Caco-2 (cell line): ENCODE measurements around the gene DLD. TPM values are rescaled to one million over a fixed set of nuclear protein-coding genes. Genes with fewer than 3 reads are reported as not detected.

Source experiments
- BruUV-seq: library from RNA; stranded (reverse); fragments of 400-500 nt; replicated peaks from 2 replicates; lab custom pipeline; 2021; lab: Mats Ljungman, UMichigan
- CTCF ChIA-PET: fragments of 300-600 bp; sonication (Branson Sonifier 250); formaldehyde crosslinking; loops from one replicate; lab custom pipeline; 2022; ENCODE audit warnings: antibody characterized with exemption; lab: Charles Lee
- POLR2A ChIA-PET: fragments of 300-600 bp; sonication (Branson Sonifier 250); formaldehyde crosslinking; loops from one replicate; lab custom pipeline; 2022; ENCODE audit warnings: antibody characterized with exemption; lab: Charles Lee
- DNase-seq, 2 experiments: peaks; one replicate each; pipeline versions ENCODE4 v3.0.0 to v3.0.0-alpha.2; 2020 to 2022
- H3K27me3 ChIP-seq: replicated peaks from 2 replicates; pipeline ENCODE4 v1.6.0; 2011; ENCODE audit warnings: low read length; ENCODE audit not compliant: control insufficient read depth, insufficient read depth
- H3K36me3 ChIP-seq: 2 replicates; pipeline ENCODE4 v1.5.1; 2011; ENCODE audit warnings: low read length; ENCODE audit not compliant: control insufficient read depth, insufficient read depth
- H3K4me1 ChIP-seq: fragments of 250-450 bp; sonication (Bioruptor Pico); 2 replicates; pipeline ENCODE4 v1.5.1; 2020; ENCODE audit warnings: mild to moderate bottlenecking
- H3K4me3 ChIP-seq: 2 replicates; pipeline ENCODE4 v1.5.1; 2011; ENCODE audit warnings: low read depth, mild to moderate bottlenecking, control low read depth, low read length
- H3K9me3 ChIP-seq: fragments of 250-450 bp; sonication (Bioruptor Pico); 2 replicates; pipeline ENCODE4 v1.5.1; 2020; ENCODE audit warnings: mild to moderate bottlenecking, moderate library complexity
- H3K27ac Mint-ChIP-seq: one replicate; pipeline ENCODE4 v1.8.0; 2022; ENCODE audit warnings: mixed read lengths; ENCODE audit not compliant: unreplicated experiment
- H3K27me3 Mint-ChIP-seq: one replicate; pipeline ENCODE4 v1.8.0; 2022; ENCODE audit warnings: mixed read lengths; ENCODE audit not compliant: insufficient read depth, unreplicated experiment
- H3K36me3 Mint-ChIP-seq: one replicate; pipeline ENCODE4 v1.8.0; 2022; ENCODE audit warnings: mild to moderate bottlenecking, mixed read lengths; ENCODE audit not compliant: insufficient read depth, unreplicated experiment
- H3K4me1 Mint-ChIP-seq: one replicate; pipeline ENCODE4 v1.8.0; 2022; ENCODE audit warnings: low read depth, mixed read lengths; ENCODE audit not compliant: unreplicated experiment
- H3K4me3 Mint-ChIP-seq: one replicate; pipeline ENCODE4 v1.8.0; 2022; ENCODE audit warnings: mild to moderate bottlenecking, moderate library complexity, mixed read lengths; ENCODE audit not compliant: unreplicated experiment
- H3K9me3 Mint-ChIP-seq: one replicate; pipeline ENCODE4 v1.8.0; 2022; ENCODE audit warnings: mixed read lengths; ENCODE audit not compliant: unreplicated experiment
- intact Hi-C: fragments of 100-400 bp; cut with micrococcal nuclease; formaldehyde crosslinking; loops from one replicate; pipeline ENCODE4 v1.10.0; 2022; ENCODE audit not compliant: unreplicated experiment
- total RNA-seq: library from RNA; stranded (reverse); gene quantifications from 2 replicates; pipeline ENCODE4 v1.2.3, GENCODE V29; 2022
- TF ChIP-seq, protein P1 (sequence below), 2 experiments: fragments of 200-600 bp in 1 of 2; IDR thresholded peaks; 1 replicate in 1 of 2; 2 replicates in 1 of 2; pipeline versions ENCODE4 v1.5.1 to v1.8.0; 2011 to 2022; ENCODE audit warnings: antibody characterized with exemption in 1 of 2, control low read depth in 1 of 2, inconsistent platforms in 1 of 2, low read depth in 1 of 2, low read length in 1 of 2, mild to moderate bottlenecking in 1 of 2, moderate library complexity in 1 of 2; ENCODE audit not compliant: insufficient read depth in 1 of 2, severe bottlenecking in 1 of 2, unreplicated experiment in 1 of 2

DLD gene
- total RNA-seq, 1 experiment from 2014 or later = 141 TPM

DNA sequence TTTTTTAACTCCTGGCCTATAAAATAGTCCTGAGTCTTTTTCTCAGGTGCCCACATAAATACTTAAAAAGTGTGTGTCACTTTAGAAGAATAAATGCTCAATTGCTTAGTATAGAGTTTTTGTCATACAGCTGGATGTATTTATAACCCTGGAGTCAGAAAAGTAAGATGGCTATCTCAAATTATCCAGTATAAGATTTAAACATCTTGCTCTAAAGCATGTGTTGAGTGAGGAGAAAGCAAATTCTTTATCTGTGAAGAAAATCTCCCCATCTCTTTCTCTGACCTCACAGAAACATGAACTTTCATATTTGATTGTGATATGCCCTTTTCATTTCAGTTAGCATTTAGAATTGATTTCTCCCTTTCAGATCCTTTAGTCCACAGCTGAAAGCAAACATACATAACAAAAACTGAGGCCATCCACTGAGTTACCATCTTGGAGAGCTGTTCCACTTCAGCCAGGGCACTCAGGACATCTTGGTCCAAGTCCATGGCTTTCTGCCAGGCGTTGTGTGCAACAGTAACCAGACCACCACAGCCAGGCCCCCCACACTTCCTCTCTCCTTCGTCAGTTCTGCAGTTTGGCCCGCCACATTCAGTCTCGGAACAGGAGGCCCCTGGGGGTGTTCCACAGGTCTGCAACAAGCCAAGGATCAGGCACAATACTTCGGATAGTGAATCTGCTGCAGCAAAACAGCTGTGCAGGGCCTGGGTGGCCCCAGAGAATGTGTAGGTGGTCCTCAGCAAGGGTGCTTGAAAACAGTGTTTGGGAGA lies 40.9 kb downstream of the DLD start:
- Mint-ChIP-seq H3K27ac (peak overlapping the region; percentile 54), H3K27me3 (no peaks in the 10 kb centered on the region), H3K4me3 (no peak overlapping the region), H3K9me3 (no peaks in the 10 kb centered on the region), H3K36me3 (peaks cover 97% of the 10 kb centered on the region), H3K4me1 (peaks cover 16% of the 10 kb centered on the region)
- no TSS peak for BruUV-seq
- no peak for DNase-seq
- intact Hi-C loops = no loop called here
- Histone ChIP-seq H3K4me1 (peaks cover 3% of the 10 kb centered on the region; the same call in 1 of the 2 replicates), H3K27me3 (no peaks in the 10 kb centered on the region), H3K36me3 (peaks cover 2% of the 10 kb centered on the region; the same call in 1 of the 2 replicates), H3K4me3 (no peak overlapping the region), H3K9me3 (no peaks in the 10 kb centered on the region)
- CTCF ChIA-PET = no interaction called here
- TF ChIP-seq, protein P1, sequence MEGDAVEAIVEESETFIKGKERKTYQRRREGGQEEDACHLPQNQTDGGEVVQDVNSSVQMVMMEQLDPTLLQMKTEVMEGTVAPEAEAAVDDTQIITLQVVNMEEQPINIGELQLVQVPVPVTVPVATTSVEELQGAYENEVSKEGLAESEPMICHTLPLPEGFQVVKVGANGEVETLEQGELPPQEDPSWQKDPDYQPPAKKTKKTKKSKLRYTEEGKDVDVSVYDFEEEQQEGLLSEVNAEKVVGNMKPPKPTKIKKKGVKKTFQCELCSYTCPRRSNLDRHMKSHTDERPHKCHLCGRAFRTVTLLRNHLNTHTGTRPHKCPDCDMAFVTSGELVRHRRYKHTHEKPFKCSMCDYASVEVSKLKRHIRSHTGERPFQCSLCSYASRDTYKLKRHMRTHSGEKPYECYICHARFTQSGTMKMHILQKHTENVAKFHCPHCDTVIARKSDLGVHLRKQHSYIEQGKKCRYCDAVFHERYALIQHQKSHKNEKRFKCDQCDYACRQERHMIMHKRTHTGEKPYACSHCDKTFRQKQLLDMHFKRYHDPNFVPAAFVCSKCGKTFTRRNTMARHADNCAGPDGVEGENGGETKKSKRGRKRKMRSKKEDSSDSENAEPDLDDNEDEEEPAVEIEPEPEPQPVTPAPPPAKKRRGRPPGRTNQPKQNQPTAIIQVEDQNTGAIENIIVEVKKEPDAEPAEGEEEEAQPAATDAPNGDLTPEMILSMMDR (IDR thresholded peaks at IDR 0.05; ENCODE audit: insufficient read depth in 1 of 2, low read depth in 1 of 2, low read length in 1 of 2, severe bottlenecking in 1 of 2, unreplicated experiment in 1 of 2) = no peak
- POLR2A ChIA-PET = no interaction called here

DNA sequence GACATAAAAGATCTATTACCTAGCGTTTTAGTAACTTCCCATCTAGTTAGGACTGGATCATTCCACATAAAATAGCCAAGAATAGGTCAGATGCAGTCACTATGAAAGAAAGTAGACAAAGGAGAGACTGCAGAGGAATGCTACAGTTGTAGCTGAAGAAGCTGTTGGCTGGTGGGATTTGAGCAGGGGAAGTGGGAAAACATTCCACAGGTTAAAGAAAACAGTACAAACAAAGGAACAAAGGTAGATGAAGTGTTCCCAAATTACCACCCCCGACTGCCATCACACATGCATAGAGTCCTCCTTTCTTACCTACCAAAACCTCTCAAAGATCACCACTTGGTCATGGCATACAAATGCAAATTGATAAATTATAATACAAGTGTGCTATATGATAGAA lies 41.8 kb downstream of the DLD start:
- Mint-ChIP-seq H3K27me3 (no peaks in the 10 kb centered on the region), H3K27ac (no peak overlapping the region), H3K4me3 (no peak overlapping the region), H3K4me1 (peaks cover 16% of the 10 kb centered on the region), H3K9me3 (no peaks in the 10 kb centered on the region), H3K36me3 (peaks cover 97% of the 10 kb centered on the region)
- Histone ChIP-seq H3K4me1 (peaks cover 3% of the 10 kb centered on the region; the same call in 1 of the 2 replicates), H3K9me3 (no peaks in the 10 kb centered on the region), H3K36me3 (peaks cover 2% of the 10 kb centered on the region; the same call in 1 of the 2 replicates), H3K4me3 (no peak overlapping the region), H3K27me3 (no peaks in the 10 kb centered on the region)
- intact Hi-C loops = no loop called here
- TF ChIP-seq, protein P1 (IDR thresholded peaks at IDR 0.05; ENCODE audit: insufficient read depth in 1 of 2, low read depth in 1 of 2, low read length in 1 of 2, severe bottlenecking in 1 of 2, unreplicated experiment in 1 of 2) = no peak
- ChIA-PET POLR2A (no interaction called here), CTCF (no interaction called here)
- DNase-seq = no peak
- BruUV-seq = no TSS peak

DNA sequence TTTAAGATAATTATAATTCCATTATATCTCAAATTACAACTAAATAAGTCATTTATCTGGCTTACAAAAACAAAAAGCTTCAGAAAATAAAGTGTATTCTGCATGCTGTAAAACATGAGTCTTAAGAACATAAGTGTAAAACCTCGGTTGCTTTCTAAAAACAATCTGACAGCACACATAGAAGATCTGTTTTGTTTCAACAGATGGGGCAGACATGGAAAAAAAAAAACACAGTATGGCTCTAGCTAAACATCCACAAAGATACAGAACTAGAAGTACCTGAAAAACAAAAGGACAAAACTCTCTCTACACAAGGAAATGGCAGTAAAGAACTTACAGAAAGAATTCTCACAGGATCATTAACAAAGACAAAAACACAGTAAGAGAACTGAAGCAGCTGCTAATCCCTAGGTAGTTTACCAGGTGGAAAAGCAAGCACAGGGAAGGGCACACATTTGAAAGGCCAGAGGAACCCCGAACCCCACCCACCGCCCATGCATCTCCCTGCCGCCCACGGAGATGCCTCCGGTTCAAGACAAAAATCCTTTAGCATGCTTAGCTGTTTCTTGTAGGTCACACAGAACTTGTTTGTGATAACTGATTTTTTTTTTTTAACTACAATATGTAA lies 42.5 kb downstream of the DLD start:
- no TSS peak for BruUV-seq
- no peaks in the 10 kb centered on the region for H3K27me3 Mint-ChIP-seq
- CTCF ChIA-PET = no interaction called here

More for the DNA sequence above, 42.5 kb downstream of the DLD start:
- TF ChIP-seq, protein P1 (IDR thresholded peaks at IDR 0.05; ENCODE audit: insufficient read depth in 1 of 2, low read depth in 1 of 2, low read length in 1 of 2, severe bottlenecking in 1 of 2, unreplicated experiment in 1 of 2) = no peak
- H3K4me3 ChIP-seq = no peak overlapping the region
- H3K4me1 ChIP-seq = peaks cover 3% of the 10 kb centered on the region; the same call in 1 of the 2 replicates
- Mint-ChIP-seq H3K9me3 (no peaks in the 10 kb centered on the region), H3K27ac (no peak overlapping the region), H3K4me3 (no peak overlapping the region), H3K36me3 (peaks cover 97% of the 10 kb centered on the region), H3K4me1 (peaks cover 16% of the 10 kb centered on the region)
- intact Hi-C loops = no loop called here
- no peaks in the 10 kb centered on the region for H3K27me3 ChIP-seq
- no peaks in the 10 kb centered on the region for H3K9me3 ChIP-seq
- H3K36me3 ChIP-seq = peaks cover 2% of the 10 kb centered on the region; the same call in 1 of the 2 replicates
- POLR2A ChIA-PET = no interaction called here
- DNase-seq = no peak
